Naive thymus-derived CD4-positive, alpha-beta T cell (primary cell): ENCODE measurements around the gene USP22. TPM values are rescaled to one million over a fixed set of nuclear protein-coding genes. Genes with fewer than 3 reads are reported as not detected.

Experiments used
- ATAC-seq: fragments of 150-1000 bp; cut with Tn5 transposase; 2 replicates; pipeline ENCODE4 v1.10.0; 2021; ENCODE audit warnings: mild to moderate bottlenecking, moderate library complexity
- CTCF ChIA-PET: fragments of 350-600 bp; sonication (Branson Sonifier 250); formaldehyde crosslinking; loops from one replicate; lab custom pipeline; 2021; ENCODE audit warnings: antibody characterized with exemption; lab: Charles Lee
- POLR2A ChIA-PET: fragments of 350-600 bp; sonication (Branson Sonifier 250); formaldehyde crosslinking; loops from one replicate; lab custom pipeline; 2021; ENCODE audit warnings: antibody characterized with exemption, inconsistent platforms; lab: Charles Lee
- DNase-seq, 9 donors: peaks; one replicate each; pipeline versions ENCODE4 v3.0.0 to v3.0.0-alpha.2; 2020 to 2022; ENCODE audit warnings: mixed read lengths in 1 of 9
- H3K27ac ChIP-seq: one replicate; pipeline ENCODE4 v1.7.0; 2013; ENCODE audit warnings: mild to moderate bottlenecking, low read depth, low read length, moderate library complexity
- H3K27me3 ChIP-seq, 2 donors: one replicate each; pipeline ENCODE4 v1.7.0; 2013; ENCODE audit warnings: low read length in 2 of 2, mild to moderate bottlenecking in 2 of 2, moderate library complexity in 2 of 2; ENCODE audit not compliant: control insufficient read depth in 2 of 2, insufficient read depth in 2 of 2
- H3K36me3 ChIP-seq, 3 experiments: 1 replicate in 2 of 3; 2 replicates in 1 of 3; pipeline ENCODE4 v1.7.0; 2013; ENCODE audit warnings: low read length in 3 of 3, mild to moderate bottlenecking in 3 of 3, moderate library complexity in 1 of 3; ENCODE audit not compliant: insufficient read depth in 3 of 3, control insufficient read depth in 2 of 3
- H3K4me1 ChIP-seq, 2 donors: one replicate each; pipeline ENCODE4 v1.7.0; 2013; ENCODE audit warnings: low read length in 2 of 2, mild to moderate bottlenecking in 2 of 2, moderate library complexity in 1 of 2; ENCODE audit not compliant: control insufficient read depth in 2 of 2, insufficient read depth in 2 of 2
- H3K4me3 ChIP-seq: 2 replicates; pipeline ENCODE4 v1.7.0; 2013; ENCODE audit warnings: mild to moderate bottlenecking, low read length
- H3K9me3 ChIP-seq, 3 experiments: 1 replicate in 2 of 3; 2 replicates in 1 of 3; pipeline ENCODE4 v1.7.0; 2013; ENCODE audit warnings: low read length in 3 of 3; ENCODE audit not compliant: control insufficient read depth in 2 of 3
- H3K27ac Mint-ChIP-seq, 9 donors: one replicate each; pipeline ENCODE4 v1.8.0; 2020 to 2022; ENCODE audit warnings: mixed read lengths in 9 of 9, mild to moderate bottlenecking in 8 of 9, moderate library complexity in 5 of 9, inconsistent platforms in 2 of 9
- H3K27me3 Mint-ChIP-seq, 5 donors: one replicate each; pipeline ENCODE4 v1.8.0; 2021 to 2022; ENCODE audit warnings: mixed read lengths in 5 of 5, mild to moderate bottlenecking in 1 of 5
- H3K36me3 Mint-ChIP-seq, 5 donors: one replicate each; pipeline ENCODE4 v1.8.0; 2020 to 2022; ENCODE audit warnings: mixed read lengths in 5 of 5, mild to moderate bottlenecking in 3 of 5, inconsistent platforms in 1 of 5
- H3K4me1 Mint-ChIP-seq, 7 donors: one replicate each; pipeline ENCODE4 v1.8.0; 2020 to 2022; ENCODE audit warnings: mixed read lengths in 7 of 7, mild to moderate bottlenecking in 3 of 7, inconsistent platforms in 1 of 7
- H3K4me3 Mint-ChIP-seq, 10 donors: one replicate each; pipeline ENCODE4 v1.8.0; 2020 to 2022; ENCODE audit warnings: mild to moderate bottlenecking in 10 of 10, mixed read lengths in 10 of 10, moderate library complexity in 6 of 10, inconsistent platforms in 2 of 10
- H3K9me3 Mint-ChIP-seq, 11 donors: one replicate each; pipeline ENCODE4 v1.8.0; 2020 to 2022; ENCODE audit warnings: mixed read lengths in 11 of 11, mild to moderate bottlenecking in 4 of 11, inconsistent platforms in 1 of 11, moderate library complexity in 1 of 11
- intact Hi-C, 2 donors: fragments of 100-400 bp; cut with micrococcal nuclease; formaldehyde crosslinking; loops; one replicate each; pipeline ENCODE4 v1.15.1; 2023
- polyA plus RNA-seq, 2 donors: library from polyadenylated mRNA; unstranded; fragments of 300-500 nt; fragmentation: Illumina TruSeq; gene quantifications; one replicate each; pipeline ENCODE4 v1.2.3, GENCODE V29; 2021
- total RNA-seq, 6 experiments: library from RNA in 5 of 6; stranded (reverse) in 5 of 6; gene quantifications; 1 replicate in 5 of 6; 2 replicates in 1 of 6; pipeline ENCODE4 v1.2.3 and lab custom pipeline; 2021 to 2026

The USP22 gene
- total and polyA plus RNA-seq, 7 experiments from 2014 or later: 35.0 to 172 (median 138) TPM

- no peaks in the 10 kb centered on the region for H3K9me3 ChIP-seq
- H3K36me3 ChIP-seq: no peaks in the 10 kb centered on the region
- Mint-ChIP-seq H3K4me3 (no peak overlapping the region), H3K4me1 (peaks cover 0 to 9% (median 7%) of the 10 kb centered on the region in 7 donors), H3K27ac (no peak overlapping the region), H3K36me3 (no peaks in the 10 kb centered on the region), H3K9me3 (no peaks in the 10 kb centered on the region), H3K27me3 (no peaks in the 10 kb centered on the region)
- no peak overlapping the region for H3K4me3 ChIP-seq
- ChIA-PET CTCF (no interaction called here), POLR2A (no interaction called here)
- ATAC-seq: no peak
- DNase-seq: no peak
- H3K4me1 ChIP-seq: no peaks in the 10 kb centered on the region
- no peak overlapping the region for H3K27ac ChIP-seq
- intact Hi-C loops: no loop called here
- no peaks in the 10 kb centered on the region for H3K27me3 ChIP-seq
These were observed 53.3 kb downstream of the USP22 start for GRCh38 chr17:20989481-20989880.

GRCh38 chr17:20988896-20989295, 53.9 kb downstream of the USP22 start:
- Histone ChIP-seq H3K27ac (no peak overlapping the region), H3K27me3 (no peaks in the 10 kb centered on the region), H3K36me3 (no peaks in the 10 kb centered on the region), H3K9me3 (no peaks in the 10 kb centered on the region), H3K4me3 (no peak overlapping the region), H3K4me1 (no peaks in the 10 kb centered on the region)
- Mint-ChIP-seq H3K27ac (no peak overlapping the region), H3K36me3 (no peaks in the 10 kb centered on the region), H3K9me3 (no peaks in the 10 kb centered on the region), H3K4me1 (peaks cover 0 to 9% (median 7%) of the 10 kb centered on the region in 7 donors), H3K27me3 (no peaks in the 10 kb centered on the region), H3K4me3 (no peak overlapping the region)
- ChIA-PET CTCF (no interaction called here), POLR2A (no interaction called here)
- ATAC-seq: no peak
- DNase-seq: no peak
- intact Hi-C loops: no loop called here

- no peaks in the 10 kb centered on the region for H3K9me3 ChIP-seq
- no peaks in the 10 kb centered on the region for H3K27me3 Mint-ChIP-seq
- no peaks in the 10 kb centered on the region for H3K27me3 ChIP-seq
- H3K4me1 Mint-ChIP-seq: peaks cover 0 to 6% (median 4%) of the 10 kb centered on the region in 7 donors
- no peaks in the 10 kb centered on the region for H3K4me1 ChIP-seq
- no peak overlapping the region for H3K4me3 Mint-ChIP-seq
- DNase-seq (no peak), ATAC-seq (no peak)
- no peaks in the 10 kb centered on the region for H3K36me3 Mint-ChIP-seq
- intact Hi-C loops: no loop called here
- H3K9me3 Mint-ChIP-seq: no peaks in the 10 kb centered on the region
- H3K36me3 ChIP-seq: no peaks in the 10 kb centered on the region
- ChIA-PET CTCF (no interaction called here), POLR2A (no interaction called here)
- no peak overlapping the region for H3K4me3 ChIP-seq
- no peak overlapping the region for H3K27ac Mint-ChIP-seq
- H3K27ac ChIP-seq: no peak overlapping the region
These were observed 54.7 kb downstream of the USP22 start for GRCh38 chr17:20988001-20988636.

GRCh38 chr17:20987511-20987910, 55.3 kb downstream of the USP22 start:
- Histone ChIP-seq H3K9me3 (no peaks in the 10 kb centered on the region), H3K27ac (no peak overlapping the region), H3K27me3 (no peaks in the 10 kb centered on the region), H3K36me3 (no peaks in the 10 kb centered on the region), H3K4me3 (no peak overlapping the region), H3K4me1 (no peaks in the 10 kb centered on the region)
- Mint-ChIP-seq H3K27ac (no peak overlapping the region), H3K4me1 (peaks cover 0 to 4% (median 0%) of the 10 kb centered on the region in 7 donors), H3K36me3 (no peaks in the 10 kb centered on the region), H3K9me3 (no peaks in the 10 kb centered on the region), H3K27me3 (no peaks in the 10 kb centered on the region), H3K4me3 (no peak overlapping the region)
- DNase-seq: no peak
- ChIA-PET POLR2A (no interaction called here), CTCF (no interaction called here)
- ATAC-seq: no peak
- intact Hi-C loops: no loop called here

GRCh38 chr17:20986767-20987510, 55.9 kb downstream of the USP22 start:
- intact Hi-C loops: no loop called here
- Mint-ChIP-seq H3K27ac (no peak overlapping the region), H3K36me3 (no peaks in the 10 kb centered on the region), H3K9me3 (no peaks in the 10 kb centered on the region), H3K4me3 (no peak overlapping the region), H3K27me3 (peaks cover 0 to 2% (median 0%) of the 10 kb centered on the region in 5 donors), H3K4me1 (peaks cover 0 to 4% (median 0%) of the 10 kb centered on the region in 7 donors)
- H3K9me3 ChIP-seq: no peaks in the 10 kb centered on the region
- ChIA-PET POLR2A (no interaction called here), CTCF (no interaction called here)
- H3K27me3 ChIP-seq: no peaks in the 10 kb centered on the region
- no peaks in the 10 kb centered on the region for H3K36me3 ChIP-seq
- DNase-seq: no peak
- H3K4me1 ChIP-seq: no peaks in the 10 kb centered on the region
- no peak for ATAC-seq
- no peak overlapping the region for H3K27ac ChIP-seq
- H3K4me3 ChIP-seq: no peak overlapping the region

GRCh38 chr17:20983359-20983637, 59.5 kb downstream of the USP22 start:
- CTCF ChIA-PET: no interaction called here
- DNase-seq: no peak
- no peak for ATAC-seq
- Histone ChIP-seq H3K4me1 (no peaks in the 10 kb centered on the region), H3K9me3 (no peaks in the 10 kb centered on the region), H3K4me3 (no peak overlapping the region), H3K36me3 (no peaks in the 10 kb centered on the region), H3K27me3 (no peaks in the 10 kb centered on the region), H3K27ac (no peak overlapping the region)
- peaks cover 0 to 3% (median 0%) of the 10 kb centered on the region in 7 donors for H3K4me1 Mint-ChIP-seq
- intact Hi-C loops: no loop called here
- H3K27me3 Mint-ChIP-seq: peaks cover 3 to 27% (median 9%) of the 10 kb centered on the region in 5 donors
- H3K27ac Mint-ChIP-seq: no peak overlapping the region
- POLR2A ChIA-PET: no interaction called here
- H3K9me3 Mint-ChIP-seq: no peaks in the 10 kb centered on the region
- no peaks in the 10 kb centered on the region for H3K36me3 Mint-ChIP-seq
- no peak overlapping the region for H3K4me3 Mint-ChIP-seq
